Brain microvascular endothelial cell (primary cell): ENCODE data around the gene ARHGAP5.

ENCODE experiments used
- DNase-seq: peaks from one replicate; pipeline ENCODE4 v3.0.0-alpha.2; 2020
- H3K27ac ChIP-seq: fragments of 250-450 bp; sonication (Bioruptor Pico); 2 replicates; pipeline ENCODE4 v1.5.1; 2020; ENCODE audit warnings: mild to moderate bottlenecking, moderate library complexity
- H3K27me3 ChIP-seq: fragments of 250-450 bp; sonication (Bioruptor Pico); replicated peaks from 2 replicates; pipeline ENCODE4 v1.5.1; 2020; ENCODE audit warnings: mild to moderate bottlenecking
- H3K36me3 ChIP-seq: fragments of 250-450 bp; sonication (Bioruptor Pico); replicated peaks from 2 replicates; pipeline ENCODE4 v1.5.1; 2020; ENCODE audit warnings: mild to moderate bottlenecking
- H3K4me3 ChIP-seq: 2 replicates; pipeline ENCODE4 v1.5.1; 2011; ENCODE audit warnings: low read depth, mild to moderate bottlenecking, control low read depth, low read length, moderate library complexity
- CTCF ChIP-seq: IDR thresholded peaks from 2 replicates; pipeline ENCODE4 v1.5.1; 2011; ENCODE audit warnings: low read depth, mild to moderate bottlenecking, moderate library complexity, low read length, control low read depth, inconsistent platforms; ENCODE audit errors: missing control alignments
- in situ Hi-C: cut with HindIII; loops from 2 replicates; pipeline ENCODE4 v1.10.0; 2017; ENCODE audit warnings: low sequenced_read_pairs, low pct_ligation_motif_present

Gene ARHGAP5

GRCh38 chr14:32073537-32074189 is 3.4 kb upstream of the ARHGAP5 start:
- in situ Hi-C loops: no loop called here
- TF ChIP-seq CTCF: peak; percentile 68
- H3K4me3 ChIP-seq: no peak overlapping the region
- peak; percentile 86 for DNase-seq
- no peaks in the 10 kb centered on the region for H3K36me3 ChIP-seq
- no peaks in the 10 kb centered on the region for H3K27me3 ChIP-seq
- H3K27ac ChIP-seq: no peak overlapping the region

- in situ Hi-C loops: no loop called here
- DNase-seq: no peak
- H3K4me3 ChIP-seq: no peak overlapping the region
- H3K27ac ChIP-seq: no peak overlapping the region
- H3K27me3 ChIP-seq: no peaks in the 10 kb centered on the region
- no peak for TF ChIP-seq CTCF
- H3K36me3 ChIP-seq: no peaks in the 10 kb centered on the region
These were observed 2.1 kb upstream of the ARHGAP5 start for GRCh38 chr14:32074887-32075572.

- DNase-seq: peak; percentile 5
- in situ Hi-C loops: no loop called here
- H3K27ac ChIP-seq: peak overlapping the region; percentile 96
- peak overlapping the region; percentile 87 for H3K4me3 ChIP-seq
- no peaks in the 10 kb centered on the region for H3K36me3 ChIP-seq
- TF ChIP-seq CTCF: no peak
- H3K27me3 ChIP-seq: no peaks in the 10 kb centered on the region
These were observed 1.3 kb upstream of the ARHGAP5 start for GRCh38 chr14:32075672-32076277.

GRCh38 chr14:32076278-32077080 is 625 bp upstream of the ARHGAP5 start:
- no peaks in the 10 kb centered on the region for H3K36me3 ChIP-seq
- H3K27ac ChIP-seq: peak overlapping the region; percentile 96
- peak; percentile 93 for DNase-seq
- in situ Hi-C loops: no loop called here
- H3K27me3 ChIP-seq: no peaks in the 10 kb centered on the region
- H3K4me3 ChIP-seq: peak overlapping the region; percentile 87
- TF ChIP-seq CTCF: no peak

GRCh38 chr14:32078023-32078857 is 1.1 kb downstream of the ARHGAP5 start:
- Histone ChIP-seq H3K4me3 (peak overlapping the region; percentile 87), H3K36me3 (no peaks in the 10 kb centered on the region), H3K27me3 (no peaks in the 10 kb centered on the region), H3K27ac (peak overlapping the region; percentile 93)
- no peak for TF ChIP-seq CTCF
- DNase-seq: peak; percentile 13
- in situ Hi-C loops: no loop called here
